H9 (cell line): ENCODE data around the gene MIPOL1. TPM values are rescaled to one million over a fixed set of nuclear protein-coding genes. Genes with fewer than 3 reads are reported as not detected.

Experiments used
- DNase-seq: peaks from one replicate; pipeline ENCODE4 v3.0.0-alpha.2; 2017
- H2AFZ ChIP-seq: one replicate; pipeline ENCODE4 v1.6.1; 2013; ENCODE audit warnings: mild to moderate bottlenecking, low read length, control low read depth, moderate library complexity
- H2AK5ac ChIP-seq: 2 replicates; pipeline ENCODE4 v1.6.1; 2013; ENCODE audit warnings: low read length, control low read depth, mixed read lengths; ENCODE audit not compliant: insufficient read length
- H2BK120ac ChIP-seq: one replicate; pipeline ENCODE4 v1.6.1; 2013; ENCODE audit warnings: low read depth, mild to moderate bottlenecking, low read length, control low read depth, inconsistent platforms; ENCODE audit not compliant: poor library complexity, severe bottlenecking
- H2BK12ac ChIP-seq: 2 replicates; pipeline ENCODE4 v1.6.1; 2013; ENCODE audit warnings: low read length, control low read depth, mixed read lengths, low read depth; ENCODE audit not compliant: insufficient read length
- H2BK15ac ChIP-seq: 2 replicates; pipeline ENCODE4 v1.6.1; 2013; ENCODE audit warnings: low read depth, low read length, control low read depth
- H2BK20ac ChIP-seq: one replicate; pipeline ENCODE4 v1.6.1; 2013; ENCODE audit warnings: low read depth, mild to moderate bottlenecking, low read length, control low read depth, inconsistent platforms; ENCODE audit not compliant: poor library complexity, severe bottlenecking
- H2BK5ac ChIP-seq: 2 replicates; pipeline ENCODE4 v1.6.1; 2013; ENCODE audit warnings: low read length, control low read depth, mixed read lengths; ENCODE audit not compliant: insufficient read length
- H3K14ac ChIP-seq: 2 replicates; pipeline ENCODE4 v1.6.1; 2013; ENCODE audit warnings: low read length, control low read depth; ENCODE audit not compliant: insufficient read depth
- H3K18ac ChIP-seq: 2 replicates; pipeline ENCODE4 v1.6.1; 2013; ENCODE audit warnings: low read depth, mild to moderate bottlenecking, mixed read lengths, low read length, control low read depth; ENCODE audit not compliant: insufficient read length
- H3K23ac ChIP-seq: 2 replicates; pipeline ENCODE4 v1.6.1; 2013; ENCODE audit warnings: low read length, control low read depth, mixed read lengths, low read depth; ENCODE audit not compliant: insufficient read length
- H3K23me2 ChIP-seq: 2 replicates; pipeline ENCODE4 v1.6.1; 2013; ENCODE audit warnings: low read depth, mild to moderate bottlenecking, mixed read lengths, low read length, control low read depth; ENCODE audit not compliant: insufficient read length, poor library complexity, severe bottlenecking
- H3K27ac ChIP-seq: 2 replicates; pipeline ENCODE4 v1.5.1; 2013; ENCODE audit warnings: low read length, control low read depth, mixed read lengths, low read depth; ENCODE audit not compliant: insufficient read length
- H3K27me3 ChIP-seq: 2 replicates; pipeline ENCODE4 v1.6.1; 2013; ENCODE audit warnings: low read length, control low read depth, inconsistent platforms; ENCODE audit not compliant: insufficient read depth
- H3K4ac ChIP-seq: 2 replicates; pipeline ENCODE4 v1.6.1; 2013; ENCODE audit warnings: low read depth, mild to moderate bottlenecking, control low read depth, inconsistent platforms, low read length, moderate library complexity
- H3K4me1 ChIP-seq: 2 replicates; pipeline ENCODE4 v1.6.1; 2013; ENCODE audit warnings: low read length, control low read depth, inconsistent platforms; ENCODE audit not compliant: insufficient read depth
- H3K4me2 ChIP-seq: 2 replicates; pipeline ENCODE4 v1.6.1; 2013; ENCODE audit warnings: low read length, control low read depth, mixed read lengths; ENCODE audit not compliant: insufficient read length, insufficient read depth
- H3K56ac ChIP-seq: 2 replicates; pipeline ENCODE4 v1.6.1; 2013; ENCODE audit warnings: low read depth, mild to moderate bottlenecking, mixed read lengths, low read length, control low read depth; ENCODE audit not compliant: insufficient read length
- H3K79me1 ChIP-seq: 2 replicates; pipeline ENCODE4 v1.6.1; 2013; ENCODE audit warnings: low read depth, mild to moderate bottlenecking, moderate library complexity, low read length, control low read depth, inconsistent platforms; ENCODE audit not compliant: insufficient read depth, poor library complexity, severe bottlenecking
- H3K79me2 ChIP-seq: 2 replicates; pipeline ENCODE4 v1.6.1; 2013; ENCODE audit warnings: low read length, control low read depth, inconsistent platforms; ENCODE audit not compliant: insufficient read depth
- H3K9ac ChIP-seq: 2 replicates; pipeline ENCODE4 v1.6.1; 2013; ENCODE audit warnings: low read length, control low read depth, mixed read lengths; ENCODE audit not compliant: insufficient read length; ENCODE audit errors: extremely low read depth
- H3K9me3 ChIP-seq: one replicate; pipeline ENCODE4 v1.6.1; 2013; ENCODE audit warnings: low read depth, low read length, inconsistent platforms; ENCODE audit not compliant: control insufficient read depth
- H3T11ph ChIP-seq: one replicate; pipeline ENCODE4 v1.6.1; 2013; ENCODE audit warnings: mild to moderate bottlenecking, low read length, control low read depth, inconsistent platforms
- H4K20me1 ChIP-seq: one replicate; pipeline ENCODE4 v1.6.1; 2013; ENCODE audit not compliant: control insufficient read depth, insufficient read length, insufficient read depth
- H4K5ac ChIP-seq: 2 replicates; pipeline ENCODE4 v1.6.1; 2013; ENCODE audit warnings: low read depth, mild to moderate bottlenecking, mixed read lengths, low read length, control low read depth; ENCODE audit not compliant: insufficient read length
- H4K8ac ChIP-seq: replicated peaks from 2 replicates; pipeline ENCODE4 v1.6.1; 2013; ENCODE audit warnings: low read length, control low read depth, mixed read lengths, low read depth; ENCODE audit not compliant: insufficient read length
- H4K91ac ChIP-seq: 2 replicates; pipeline ENCODE4 v1.6.1; 2013; ENCODE audit warnings: low read depth, mild to moderate bottlenecking, moderate library complexity, mixed read lengths, low read length, control low read depth; ENCODE audit not compliant: insufficient read length
- H3K27ac Mint-ChIP-seq, 3 experiments: 2 replicates in 2 of 3; 3 replicates in 1 of 3; pipeline ENCODE4 v1.8.0; 2020 to 2021; ENCODE audit warnings: mixed read lengths in 3 of 3, mild to moderate bottlenecking in 1 of 3, moderate library complexity in 1 of 3
- H3K27me3 Mint-ChIP-seq: 2 replicates; pipeline ENCODE4 v1.8.0; 2021; ENCODE audit warnings: low read depth, mild to moderate bottlenecking, moderate library complexity, mixed read lengths
- H3K36me3 Mint-ChIP-seq, 3 experiments: 2 replicates in 2 of 3; 3 replicates in 1 of 3; pipeline ENCODE4 v1.8.0; 2020 to 2021; ENCODE audit warnings: low read depth in 3 of 3, mixed read lengths in 3 of 3; ENCODE audit not compliant: insufficient read depth in 1 of 3
- H3K4me1 Mint-ChIP-seq, 2 experiments: 2 replicates each; pipeline ENCODE4 v1.8.0; 2020; ENCODE audit warnings: mixed read lengths in 2 of 2
- H3K4me3 Mint-ChIP-seq, 2 experiments: 2 replicates in 1 of 2; 3 replicates in 1 of 2; pipeline ENCODE4 v1.8.0; 2020 to 2021; ENCODE audit warnings: mild to moderate bottlenecking in 2 of 2, mixed read lengths in 2 of 2, moderate library complexity in 1 of 2
- H3K9me3 Mint-ChIP-seq, 2 experiments: 2 replicates in 1 of 2; 3 replicates in 1 of 2; pipeline ENCODE4 v1.8.0; 2020; ENCODE audit warnings: mild to moderate bottlenecking in 2 of 2, mixed read lengths in 2 of 2, moderate library complexity in 1 of 2
- CTCF ChIP-seq: fragments of 200-600 bp; sonication (generic); conservative IDR thresholded peaks from 3 replicates; pipeline ENCODE4 v1.8.0; 2021; ENCODE audit warnings: antibody characterized with exemption, mild to moderate bottlenecking
- WGBS: extraction: QIAGEN DNeasy Blood & Tissue Kit; methylation state at CpG from one replicate; pipeline ENCODE4 v1.1.7; 2013; ENCODE audit warnings: missing lambda C conversion rate, low lambda C conversion rate, mixed read lengths; ENCODE audit not compliant: insufficient read length; ENCODE audit errors: extremely low coverage; 5-methylcytosine and 5-hydroxymethylcytosine counted together
- total RNA-seq: library from RNA; stranded (reverse); gene quantifications from 2 replicates; pipeline ENCODE4 v1.2.1, GENCODE V29; 2021

Gene MIPOL1
- total RNA-seq, 1 experiment from 2014 or later = 15.6 TPM

- WGBS = no CpG with 5 or more reads among the region's 6 CpGs
These were observed 392.1 kb downstream of the MIPOL1 start for GRCh38 chr14:37589715-37590427.

More at GRCh38 chr14:37589715-37590427, 392.1 kb downstream of the MIPOL1 start:
- Histone ChIP-seq H3K27me3 (peaks cover 74% of the 10 kb centered on the region), H2BK5ac (no peak overlapping the region), H3K23ac (no peak overlapping the region), H4K8ac (no peak overlapping the region), H3K79me2 (no peaks in the 10 kb centered on the region), H2AK5ac (no peak overlapping the region), H2BK120ac (no peak overlapping the region), H3K23me2 (peaks cover 7% of the 10 kb centered on the region), H3K14ac (no peak overlapping the region), H3K4ac (no peak overlapping the region), H4K20me1 (no peaks in the 10 kb centered on the region), H3K9me3 (no peaks in the 10 kb centered on the region), H3K4me2 (no peak overlapping the region), H3K4me1 (peaks cover 3% of the 10 kb centered on the region; the same call in 1 of the 2 replicates), H3K56ac (no peak overlapping the region), H3K18ac (no peak overlapping the region), H2BK20ac (no peak overlapping the region), H3K27ac (no peak overlapping the region), H2BK15ac (no peak overlapping the region), H3K79me1 (no peaks in the 10 kb centered on the region), H2BK12ac (no peak overlapping the region), H2AFZ (no peak overlapping the region), H4K91ac (no peak overlapping the region), H3K9ac (no peak overlapping the region), H4K5ac (no peak overlapping the region), H3T11ph (no peak overlapping the region)
- no peaks in the 10 kb centered on the region; a peak in 3 of 7 replicates for H3K36me3 Mint-ChIP-seq
- peaks cover 98% of the 10 kb centered on the region for H3K27me3 Mint-ChIP-seq
- TF ChIP-seq CTCF = no peak
- H3K9me3 Mint-ChIP-seq = peaks cover 0 to 6% of the 10 kb centered on the region in 2 experiments; a peak in 2 of 5 replicates
- no peak for DNase-seq
- H3K4me1 Mint-ChIP-seq = peaks cover 32 to 57% of the 10 kb centered on the region in 2 experiments
- no peak overlapping the region; a peak in 1 of 5 replicates for H3K4me3 Mint-ChIP-seq
- H3K27ac Mint-ChIP-seq = no peak overlapping the region; a peak in 1 of 7 replicates
